ENCODE measurements around the gene KRT5.

GRCh38 chr12:52525661-52526499 is 5.7 kb upstream of the KRT5 start:
- TF ChIP-seq POLR2A (IDR thresholded peaks at IDR 0.05; ENCODE audit: low read depth, low read length) (no peak), POLR2AphosphoS5 (IDR thresholded peaks at IDR 0.05; ENCODE audit: low read depth, low read length) (no peak)

Data from GM12892 (cell line).